Naive thymus-derived CD4-positive, alpha-beta T cell (primary cell): ENCODE measurements around the gene PRMT9. TPM values are rescaled to one million over a fixed set of nuclear protein-coding genes. Genes with fewer than 3 reads are reported as not detected.

Source experiments
- ATAC-seq: fragments of 150-1000 bp; cut with Tn5 transposase; 2 replicates; pipeline ENCODE4 v1.10.0; 2021; ENCODE audit warnings: mild to moderate bottlenecking, moderate library complexity
- CTCF ChIA-PET: fragments of 350-600 bp; sonication (Branson Sonifier 250); formaldehyde crosslinking; loops from one replicate; lab custom pipeline; 2021; ENCODE audit warnings: antibody characterized with exemption; lab: Charles Lee
- POLR2A ChIA-PET: fragments of 350-600 bp; sonication (Branson Sonifier 250); formaldehyde crosslinking; loops from one replicate; lab custom pipeline; 2021; ENCODE audit warnings: antibody characterized with exemption, inconsistent platforms; lab: Charles Lee
- DNase-seq, 9 donors: peaks; one replicate each; pipeline versions ENCODE4 v3.0.0 to v3.0.0-alpha.2; 2020 to 2022; ENCODE audit warnings: mixed read lengths in 1 of 9
- H3K27ac ChIP-seq: one replicate; pipeline ENCODE4 v1.7.0; 2013; ENCODE audit warnings: mild to moderate bottlenecking, low read depth, low read length, moderate library complexity
- H3K27me3 ChIP-seq, 2 donors: one replicate each; pipeline ENCODE4 v1.7.0; 2013; ENCODE audit warnings: low read length in 2 of 2, mild to moderate bottlenecking in 2 of 2, moderate library complexity in 2 of 2; ENCODE audit not compliant: control insufficient read depth in 2 of 2, insufficient read depth in 2 of 2
- H3K36me3 ChIP-seq, 3 experiments: 1 replicate in 2 of 3; 2 replicates in 1 of 3; pipeline ENCODE4 v1.7.0; 2013; ENCODE audit warnings: low read length in 3 of 3, mild to moderate bottlenecking in 3 of 3, moderate library complexity in 1 of 3; ENCODE audit not compliant: insufficient read depth in 3 of 3, control insufficient read depth in 2 of 3
- H3K4me1 ChIP-seq, 2 donors: one replicate each; pipeline ENCODE4 v1.7.0; 2013; ENCODE audit warnings: low read length in 2 of 2, mild to moderate bottlenecking in 2 of 2, moderate library complexity in 1 of 2; ENCODE audit not compliant: control insufficient read depth in 2 of 2, insufficient read depth in 2 of 2
- H3K4me3 ChIP-seq: 2 replicates; pipeline ENCODE4 v1.7.0; 2013; ENCODE audit warnings: mild to moderate bottlenecking, low read length
- H3K9me3 ChIP-seq, 3 experiments: 1 replicate in 2 of 3; 2 replicates in 1 of 3; pipeline ENCODE4 v1.7.0; 2013; ENCODE audit warnings: low read length in 3 of 3; ENCODE audit not compliant: control insufficient read depth in 2 of 3
- H3K27ac Mint-ChIP-seq, 9 donors: one replicate each; pipeline ENCODE4 v1.8.0; 2020 to 2022; ENCODE audit warnings: mixed read lengths in 9 of 9, mild to moderate bottlenecking in 8 of 9, moderate library complexity in 5 of 9, inconsistent platforms in 2 of 9
- H3K27me3 Mint-ChIP-seq, 5 donors: one replicate each; pipeline ENCODE4 v1.8.0; 2021 to 2022; ENCODE audit warnings: mixed read lengths in 5 of 5, mild to moderate bottlenecking in 1 of 5
- H3K36me3 Mint-ChIP-seq, 5 donors: one replicate each; pipeline ENCODE4 v1.8.0; 2020 to 2022; ENCODE audit warnings: mixed read lengths in 5 of 5, mild to moderate bottlenecking in 3 of 5, inconsistent platforms in 1 of 5
- H3K4me1 Mint-ChIP-seq, 7 donors: one replicate each; pipeline ENCODE4 v1.8.0; 2020 to 2022; ENCODE audit warnings: mixed read lengths in 7 of 7, mild to moderate bottlenecking in 3 of 7, inconsistent platforms in 1 of 7
- H3K4me3 Mint-ChIP-seq, 10 donors: one replicate each; pipeline ENCODE4 v1.8.0; 2020 to 2022; ENCODE audit warnings: mild to moderate bottlenecking in 10 of 10, mixed read lengths in 10 of 10, moderate library complexity in 6 of 10, inconsistent platforms in 2 of 10
- H3K9me3 Mint-ChIP-seq, 11 donors: one replicate each; pipeline ENCODE4 v1.8.0; 2020 to 2022; ENCODE audit warnings: mixed read lengths in 11 of 11, mild to moderate bottlenecking in 4 of 11, inconsistent platforms in 1 of 11, moderate library complexity in 1 of 11
- intact Hi-C, 2 donors: fragments of 100-400 bp; cut with micrococcal nuclease; formaldehyde crosslinking; loops; one replicate each; pipeline ENCODE4 v1.15.1; 2023
- polyA plus RNA-seq, 2 donors: library from polyadenylated mRNA; unstranded; fragments of 300-500 nt; fragmentation: Illumina TruSeq; gene quantifications; one replicate each; pipeline ENCODE4 v1.2.3, GENCODE V29; 2021
- total RNA-seq, 6 experiments: library from RNA in 5 of 6; stranded (reverse) in 5 of 6; gene quantifications; 1 replicate in 5 of 6; 2 replicates in 1 of 6; pipeline ENCODE4 v1.2.3 and lab custom pipeline; 2021 to 2026

Gene PRMT9
- total and polyA plus RNA-seq, 7 experiments from 2014 or later, result 4.7 to 15.9 (median 10.1) TPM

- H3K27me3 ChIP-seq, result no peaks in the 10 kb centered on the region
- no peak overlapping the region for H3K4me3 ChIP-seq
- intact Hi-C loops, result no loop called here
- DNase-seq, result no peak
- Mint-ChIP-seq H3K4me1 (no peaks in the 10 kb centered on the region), H3K27ac (no peak overlapping the region), H3K27me3 (peaks cover 0 to 21% (median 11%) of the 10 kb centered on the region in 5 donors), H3K9me3 (no peaks in the 10 kb centered on the region), H3K36me3 (no peaks in the 10 kb centered on the region), H3K4me3 (no peak overlapping the region)
- ATAC-seq, result no peak
- H3K4me1 ChIP-seq, result no peaks in the 10 kb centered on the region
- H3K27ac ChIP-seq, result no peak overlapping the region
- no peaks in the 10 kb centered on the region for H3K9me3 ChIP-seq
- CTCF ChIA-PET, result no interaction called here
- POLR2A ChIA-PET, result no interaction called here
- H3K36me3 ChIP-seq, result no peaks in the 10 kb centered on the region
These were observed 76.5 kb downstream of the PRMT9 start for GRCh38 chr4:147607471-147607870.

GRCh38 chr4:147605499-147605898 is 78.5 kb downstream of the PRMT9 start:
- Mint-ChIP-seq H3K36me3 (no peaks in the 10 kb centered on the region), H3K4me1 (no peaks in the 10 kb centered on the region), H3K9me3 (no peaks in the 10 kb centered on the region), H3K27me3 (peaks cover 0 to 8% (median 6%) of the 10 kb centered on the region in 5 donors), H3K27ac (no peak overlapping the region), H3K4me3 (no peak overlapping the region)
- intact Hi-C loops, result no loop called here
- Histone ChIP-seq H3K27me3 (no peaks in the 10 kb centered on the region), H3K4me3 (no peak overlapping the region), H3K36me3 (no peaks in the 10 kb centered on the region), H3K4me1 (no peaks in the 10 kb centered on the region), H3K27ac (no peak overlapping the region), H3K9me3 (no peaks in the 10 kb centered on the region)
- no peak for DNase-seq
- ChIA-PET CTCF (interaction anchor here (1.2 kb wide), 1 partner anchor 9 kb away, joined by 3 read pairs; no protein-coding TSS in a partner anchor), POLR2A (no interaction called here)
- no peak for ATAC-seq

GRCh38 chr4:147599769-147600168 is 84.2 kb downstream of the PRMT9 start:
- Mint-ChIP-seq H3K9me3 (no peaks in the 10 kb centered on the region), H3K27ac (no peak overlapping the region)
- CTCF ChIA-PET, result interaction anchor here (0.5 to 1.6 kb wide), 2 partner anchors 17 to 132 kb away, joined by 3 to 4 read pairs; no protein-coding TSS in a partner anchor

GRCh38 chr4:147599206-147599605 is 84.8 kb downstream of the PRMT9 start:
- no peaks in the 10 kb centered on the region for H3K9me3 ChIP-seq
- H3K4me1 ChIP-seq, result no peaks in the 10 kb centered on the region
- DNase-seq (no peak), ATAC-seq (no peak)
- intact Hi-C loops, result loop anchor here in 1 of 2 donors (10.0 kb wide), 1 partner anchor 1254 kb away; no protein-coding TSS in a partner anchor
- Mint-ChIP-seq H3K27me3 (peaks cover 0 to 6% (median 0%) of the 10 kb centered on the region in 5 donors), H3K9me3 (no peaks in the 10 kb centered on the region), H3K27ac (no peak overlapping the region), H3K4me1 (peaks cover 0 to 5% (median 0%) of the 10 kb centered on the region in 7 donors), H3K36me3 (no peaks in the 10 kb centered on the region), H3K4me3 (no peak overlapping the region)
- CTCF ChIA-PET, result interaction anchor here (0.5 kb wide), 1 partner anchor 132 kb away, joined by 4 read pairs; no protein-coding TSS in a partner anchor
- H3K27me3 ChIP-seq, result no peaks in the 10 kb centered on the region
- no peak overlapping the region for H3K27ac ChIP-seq
- H3K4me3 ChIP-seq, result no peak overlapping the region
- H3K36me3 ChIP-seq, result no peaks in the 10 kb centered on the region
- POLR2A ChIA-PET, result no interaction called here

More at GRCh38 chr4:147599769-147600168, 84.2 kb downstream of the PRMT9 start:
- peaks cover 0 to 6% (median 0%) of the 10 kb centered on the region in 5 donors for H3K27me3 Mint-ChIP-seq
- DNase-seq, result no peak
- POLR2A ChIA-PET, result no interaction called here
- H3K36me3 Mint-ChIP-seq, result no peaks in the 10 kb centered on the region
- H3K9me3 ChIP-seq, result no peaks in the 10 kb centered on the region
- intact Hi-C loops, result loop anchor here in 1 of 2 donors (10.0 kb wide), 1 partner anchor 1255 kb away; no protein-coding TSS in a partner anchor
- H3K27me3 ChIP-seq, result no peaks in the 10 kb centered on the region
- no peak overlapping the region for H3K27ac ChIP-seq
- no peak for ATAC-seq
- H3K4me3 ChIP-seq, result no peak overlapping the region
- H3K4me1 ChIP-seq, result no peaks in the 10 kb centered on the region
- no peaks in the 10 kb centered on the region for H3K36me3 ChIP-seq
- H3K4me1 Mint-ChIP-seq, result no peaks in the 10 kb centered on the region
- H3K4me3 Mint-ChIP-seq, result no peak overlapping the region

- POLR2A ChIA-PET, result no interaction called here
These were observed 86.4 kb downstream of the PRMT9 start for GRCh38 chr4:147597561-147597960.

GRCh38 chr4:147596981-147597380 is 87.0 kb downstream of the PRMT9 start:
- DNase-seq, result no peak
- Histone ChIP-seq H3K36me3 (no peaks in the 10 kb centered on the region), H3K4me1 (no peaks in the 10 kb centered on the region), H3K4me3 (no peak overlapping the region), H3K9me3 (no peaks in the 10 kb centered on the region), H3K27ac (no peak overlapping the region), H3K27me3 (no peaks in the 10 kb centered on the region)
- no peaks in the 10 kb centered on the region for H3K36me3 Mint-ChIP-seq
- POLR2A ChIA-PET, result no interaction called here
- peaks cover 0 to 7% (median 0%) of the 10 kb centered on the region in 7 donors for H3K4me1 Mint-ChIP-seq
- H3K4me3 Mint-ChIP-seq, result no peak overlapping the region
- H3K27me3 Mint-ChIP-seq, result peaks cover 0 to 8% (median 0%) of the 10 kb centered on the region in 5 donors
- H3K27ac Mint-ChIP-seq, result no peak overlapping the region
- intact Hi-C loops, result loop anchor here (1.0 to 10.0 kb wide), 2 partner anchors 269 to 1252 kb away; no protein-coding TSS in a partner anchor
- no peak for ATAC-seq
- no peaks in the 10 kb centered on the region for H3K9me3 Mint-ChIP-seq
- CTCF ChIA-PET, result interaction anchor here (0.6 to 1.8 kb wide), 3 partner anchors 9 to 270 kb away, joined by 3 to 6 read pairs (median 3); no protein-coding TSS in a partner anchor

More at GRCh38 chr4:147597561-147597960, 86.4 kb downstream of the PRMT9 start:
- no peak overlapping the region for H3K27ac Mint-ChIP-seq
- no peak for DNase-seq
- Histone ChIP-seq H3K9me3 (no peaks in the 10 kb centered on the region), H3K36me3 (no peaks in the 10 kb centered on the region), H3K27me3 (no peaks in the 10 kb centered on the region), H3K27ac (no peak overlapping the region), H3K4me1 (no peaks in the 10 kb centered on the region), H3K4me3 (no peak overlapping the region)
- CTCF ChIA-PET, result interaction anchor here (0.6 to 1.8 kb wide), 3 partner anchors 9 to 269 kb away, joined by 3 to 6 read pairs (median 3); no protein-coding TSS in a partner anchor
- no peaks in the 10 kb centered on the region for H3K9me3 Mint-ChIP-seq
- intact Hi-C loops, result loop anchor here in 1 of 2 donors (10.0 kb wide), 1 partner anchor 1253 kb away; no protein-coding TSS in a partner anchor
- no peak overlapping the region for H3K4me3 Mint-ChIP-seq
- ATAC-seq, result no peak
- H3K36me3 Mint-ChIP-seq, result no peaks in the 10 kb centered on the region
- peaks cover 0 to 8% (median 0%) of the 10 kb centered on the region in 5 donors for H3K27me3 Mint-ChIP-seq
- H3K4me1 Mint-ChIP-seq, result peaks cover 0 to 7% (median 0%) of the 10 kb centered on the region in 7 donors
